ENCODE measurements around the gene SRP14.

- no peak for TF ChIP-seq CTCF (IDR thresholded peaks at IDR 0.05)
- TF ChIP-seq POLR2A (IDR thresholded peaks at IDR 0.05): no peak
These were observed 725 bp downstream of the SRP14 start for GRCh38 chr15:40038275-40038637.
